Retinal pigment epithelial cell (primary cell): Measurements from ENCODE around the gene PTPDC1.

Source experiments
- DNase-seq: peaks from one replicate; pipeline ENCODE4 v3.0.0-alpha.2; 2010; ENCODE audit warnings: low read depth
- H3K4me3 ChIP-seq: 2 replicates; pipeline ENCODE4 v1.5.1; 2011; ENCODE audit warnings: mild to moderate bottlenecking, low read length, control low read depth, moderate library complexity
- CTCF ChIP-seq: conservative IDR thresholded peaks from 2 replicates; pipeline ENCODE4 v1.5.1; 2011; ENCODE audit warnings: low read depth, low read length, control low read depth, inconsistent platforms

PTPDC1 gene

DNA sequence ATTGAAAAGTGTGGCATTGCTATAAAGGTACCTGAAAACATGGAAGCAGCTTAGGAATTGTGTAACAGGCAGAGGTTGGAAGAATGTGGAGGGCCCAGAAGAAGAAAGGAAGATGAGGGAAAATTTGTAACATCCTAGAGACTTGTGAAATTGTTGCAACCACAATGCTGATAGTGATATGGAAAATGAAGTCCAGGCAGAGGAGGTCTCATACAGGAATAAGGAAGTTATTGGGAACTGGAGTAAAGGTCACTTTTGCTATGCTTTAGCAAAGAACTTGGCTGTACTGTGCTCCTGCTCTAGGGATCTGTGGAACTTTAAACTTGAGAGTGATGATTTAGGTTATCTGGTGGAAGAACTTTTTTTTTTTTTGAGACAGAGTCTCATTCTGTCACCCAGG, 43.5 kb downstream of the PTPDC1 start:
- no peak for DNase-seq
- H3K4me3 ChIP-seq: no peak overlapping the region
- TF ChIP-seq CTCF: no peak

- H3K4me3 ChIP-seq: no peak overlapping the region
Measured at GRCh38 chr9:94128580-94128979, 44.3 kb downstream of the PTPDC1 start.

DNA sequence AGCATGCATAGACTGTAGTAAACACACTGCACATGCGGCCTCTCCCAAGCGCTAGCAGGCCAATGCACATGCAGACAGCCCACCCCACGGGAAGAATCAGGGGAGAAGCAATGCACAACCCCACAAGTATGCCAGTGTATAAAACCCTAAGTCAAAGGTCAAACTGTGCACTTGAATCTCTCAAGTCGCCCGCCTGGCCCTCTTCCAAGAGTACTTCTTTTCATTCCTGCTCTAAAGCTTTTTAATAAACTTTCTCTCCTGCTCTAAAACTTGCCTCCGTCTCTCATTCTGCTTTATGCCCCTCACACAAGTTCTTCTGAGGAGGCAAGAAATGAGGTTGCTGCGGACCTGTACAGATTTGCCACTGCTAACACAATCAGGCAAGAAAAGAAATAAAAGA, 50.4 kb downstream of the PTPDC1 start:
- DNase-seq: no peak
- TF ChIP-seq CTCF: no peak
- no peak overlapping the region for H3K4me3 ChIP-seq

More at GRCh38 chr9:94128580-94128979, 44.3 kb downstream of the PTPDC1 start:
- no peak for DNase-seq
- no peak for TF ChIP-seq CTCF

- peak; percentile 69 for DNase-seq
- H3K4me3 ChIP-seq: no peak overlapping the region
- no peak for TF ChIP-seq CTCF
Measured at GRCh38 chr9:94135222-94135621, 51.0 kb downstream of the PTPDC1 start.

DNA sequence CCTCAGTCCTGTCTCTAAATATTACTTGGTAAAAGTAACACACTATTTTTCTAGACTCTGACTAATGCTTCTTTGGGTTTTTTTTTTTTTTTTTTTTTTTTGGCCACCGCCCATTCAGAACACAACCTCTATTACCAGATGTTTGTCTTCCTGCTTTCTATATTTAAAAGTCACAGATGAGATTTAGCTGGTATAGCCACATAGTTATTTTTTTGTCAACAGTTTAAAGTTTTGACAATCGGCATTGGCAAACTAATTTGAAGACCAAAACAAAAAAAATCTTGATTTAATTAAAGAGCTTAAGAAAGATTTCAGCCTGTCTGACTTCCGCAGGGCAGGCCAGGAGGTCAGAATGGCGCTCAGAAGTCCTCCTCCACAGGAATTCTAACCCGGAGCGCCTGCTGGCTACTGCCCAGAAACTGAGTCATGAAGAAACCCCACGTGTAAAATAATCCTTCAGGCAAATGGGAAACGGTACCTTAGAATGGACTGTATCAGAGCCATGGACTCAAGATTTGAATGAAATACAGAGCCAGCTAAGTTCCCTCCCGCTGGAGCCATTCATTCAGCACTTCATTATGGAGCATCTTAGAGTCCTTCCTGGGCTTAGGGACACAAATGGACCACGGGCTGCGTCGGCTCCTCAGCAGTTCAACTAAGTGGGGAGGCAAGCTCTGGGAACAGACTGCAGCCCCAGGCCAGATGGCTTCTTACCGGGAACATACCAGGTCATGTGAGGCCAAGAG, 55.6 kb downstream of the PTPDC1 start:
- TF ChIP-seq CTCF: no peak
- no peak overlapping the region for H3K4me3 ChIP-seq
- DNase-seq: peak; percentile 94

DNA sequence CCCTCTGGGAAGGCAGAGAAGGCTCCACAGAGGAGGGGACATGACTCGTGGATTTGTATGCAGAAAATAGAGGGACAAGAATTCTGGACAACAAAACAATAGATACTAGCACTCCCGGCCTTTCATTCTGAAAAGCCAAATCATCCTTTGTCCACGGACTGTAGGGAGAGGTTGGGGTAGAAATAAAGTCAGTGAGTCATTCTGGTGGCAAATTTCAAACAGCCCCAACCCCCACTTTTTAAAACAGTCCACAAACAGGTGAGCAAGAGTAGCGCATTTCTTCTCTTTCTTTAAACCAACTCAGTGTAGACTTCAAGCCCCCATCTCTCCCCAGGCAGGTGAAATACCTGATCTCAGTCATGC, 56.1 kb downstream of the PTPDC1 start:
- no peak for DNase-seq
- H3K4me3 ChIP-seq: no peak overlapping the region
- TF ChIP-seq CTCF: no peak

- no peak for TF ChIP-seq CTCF
- no peak overlapping the region for H3K4me3 ChIP-seq
- no peak for DNase-seq
Measured at GRCh38 chr9:94140791-94141790, 56.8 kb downstream of the PTPDC1 start.
